Mucosa of descending colon (tissue), 3 donors: ENCODE measurements around the gene SLC18A3. TPM values are rescaled to one million over a fixed set of nuclear protein-coding genes. Genes with fewer than 3 reads are reported as not detected.

Experiments used
- ATAC-seq: fragments of 200-7000 bp; cut with Tn5 transposase; one replicate; pipeline ENCODE4 v1.9.1; 2020; ENCODE audit warnings: mild to moderate bottlenecking, moderate library complexity
- DNase-seq, 3 donors: peaks; one replicate each; pipeline ENCODE4 v3.0.0-alpha.2; 2020
- H3K36me3 ChIP-seq: fragments of 200-600 bp; one replicate; pipeline ENCODE4 v1.8.0; 2021; ENCODE audit warnings: low read depth, mild to moderate bottlenecking
- H3K4me1 ChIP-seq: fragments of 200-600 bp; one replicate; pipeline ENCODE4 v1.8.0; 2021; ENCODE audit warnings: low read depth, mild to moderate bottlenecking
- H3K4me3 ChIP-seq: fragments of 200-600 bp; one replicate; pipeline ENCODE4 v1.8.0; 2021; ENCODE audit warnings: mild to moderate bottlenecking
- H3K9me3 ChIP-seq: fragments of 200-600 bp; one replicate; pipeline ENCODE4 v1.8.0; 2021; ENCODE audit warnings: mild to moderate bottlenecking
- CTCF ChIP-seq: fragments of 200-600 bp; IDR thresholded peaks from one replicate; pipeline ENCODE4 v1.8.0; 2022; ENCODE audit warnings: antibody characterized with exemption, mild to moderate bottlenecking
- intact Hi-C, 2 donors: fragments of 100-400 bp; cut with DNase I in 1 of 2; cut with micrococcal nuclease in 1 of 2; formaldehyde crosslinking; loops; one replicate each; pipeline versions ENCODE4 v1.11.0 to v1.11.1; 2022; cut with DNase I, micrococcal nuclease
- total RNA-seq, 3 donors: library from RNA; stranded (reverse); fragmentation: NEBNext Ultra II Directional in 2 of 3; extraction: Animal tissue kit (Norgen Biotek cat#: 25700) in 2 of 3; gene quantifications; one replicate each; pipeline versions ENCODE4 v1.2.1 to v1.2.4, GENCODE V29; 2021 to 2023
- donor health status: DM: no; HTN: no; CAD: no; lungs with moderate emphysema.
- donor health status: DM: no; HTN: no; CAD: no.
- donor health status: DM: no; HTN: yes; CAD: no.

The SLC18A3 gene
- total RNA-seq, 3 donors from 2014 or later: 1.6 TPM; not detected in 2

- no peaks in the 10 kb centered on the region for H3K9me3 ChIP-seq
- TF ChIP-seq CTCF: no peak
- ATAC-seq (no peak), DNase-seq (no peak)
- intact Hi-C loops: no loop called here
- H3K4me3 ChIP-seq: no peak overlapping the region
- H3K36me3 ChIP-seq: no peaks in the 10 kb centered on the region
- peaks cover 2% of the 10 kb centered on the region for H3K4me1 ChIP-seq
Observed at GRCh38 chr10:49613165-49613881, 3.2 kb downstream of the SLC18A3 start.

- peaks cover 2% of the 10 kb centered on the region for H3K4me1 ChIP-seq
- no peaks in the 10 kb centered on the region for H3K36me3 ChIP-seq
- no peak for ATAC-seq
- no peaks in the 10 kb centered on the region for H3K9me3 ChIP-seq
- intact Hi-C loops: no loop called here
- TF ChIP-seq CTCF: no peak
- no peak for DNase-seq
- H3K4me3 ChIP-seq: no peak within 1 kb of the TSS
Observed at GRCh38 chr10:49613882-49614241, 3.8 kb downstream of the SLC18A3 start, which contains the start of gene CHAT. Gene CHAT, plus strand, starts transcription at chr10:49614037. Its CDS starts 153 bp downstream, at chr10:49614190.

GRCh38 chr10:49614242-49615198, 4.4 kb downstream of the SLC18A3 start:
- no peak overlapping the region for H3K4me3 ChIP-seq
- ATAC-seq: no peak
- peaks cover 2% of the 10 kb centered on the region for H3K4me1 ChIP-seq
- intact Hi-C loops: no loop called here
- TF ChIP-seq CTCF: no peak
- no peak for DNase-seq
- H3K36me3 ChIP-seq: no peaks in the 10 kb centered on the region
- H3K9me3 ChIP-seq: no peaks in the 10 kb centered on the region

GRCh38 chr10:49615213-49615612, 5.1 kb downstream of the SLC18A3 start:
- no peak overlapping the region for H3K4me3 ChIP-seq
- TF ChIP-seq CTCF: no peak
- DNase-seq: no peak
- intact Hi-C loops: no loop called here
- H3K36me3 ChIP-seq: no peaks in the 10 kb centered on the region
- H3K9me3 ChIP-seq: no peaks in the 10 kb centered on the region
- H3K4me1 ChIP-seq: peaks cover 2% of the 10 kb centered on the region
- ATAC-seq: no peak

- no peak for DNase-seq
- Histone ChIP-seq H3K4me3 (no peak overlapping the region), H3K36me3 (no peaks in the 10 kb centered on the region), H3K4me1 (peaks cover 1% of the 10 kb centered on the region), H3K9me3 (no peaks in the 10 kb centered on the region)
- TF ChIP-seq CTCF: no peak
- ATAC-seq: no peak
- intact Hi-C loops: no loop called here
Observed at GRCh38 chr10:49615721-49616120, 5.6 kb downstream of the SLC18A3 start.
